HepG2 (cell line): ENCODE results near the gene RABGGTA. TPM values are rescaled to one million over a fixed set of nuclear protein-coding genes. Genes with fewer than 3 reads are reported as not detected.

Experiments
- KAT2B ChIP-seq: fragments of 150-350 bp; IDR thresholded peaks from 2 replicates; pipeline ENCODE4 v1.6.1; 2014; ENCODE audit warnings: low read depth, low read length, borderline replicate concordance
- NCOA2 ChIP-seq: sonication (generic); formaldehyde crosslinking; IDR thresholded peaks from 2 replicates; pipeline ENCODE4 v1.8.0; 2022; ENCODE audit warnings: inconsistent platforms
- REPIN1 ChIP-seq: sonication (generic); formaldehyde crosslinking; IDR thresholded peaks from 2 replicates; pipeline ENCODE4 v1.8.0; 2022; ENCODE audit warnings: missing genetic modification reagents, low read depth, mild to moderate bottlenecking, borderline replicate concordance
- SALL1 ChIP-seq: sonication (generic); formaldehyde crosslinking; IDR thresholded peaks from 2 replicates; pipeline ENCODE4 v1.8.0; 2022; ENCODE audit warnings: mild to moderate bottlenecking, missing genetic modification reagents
- SALL2 ChIP-seq: sonication (generic); formaldehyde crosslinking; IDR thresholded peaks from 2 replicates; pipeline ENCODE4 v1.8.1; 2023; ENCODE audit warnings: mild to moderate bottlenecking, missing genetic modification reagents, inconsistent platforms
- ZBTB42 ChIP-seq: sonication (generic); formaldehyde crosslinking; IDR thresholded peaks from 2 replicates; pipeline ENCODE4 v1.5.0; 2020; ENCODE audit warnings: mild to moderate bottlenecking, missing genetic modification reagents
- ZFP1 ChIP-seq: IDR thresholded peaks from 2 replicates; pipeline ENCODE4 v1.6.1; 2016
- ZFP90 ChIP-seq: sonication (generic); formaldehyde crosslinking; IDR thresholded peaks from 2 replicates; pipeline ENCODE4 v1.8.0; 2022; ENCODE audit warnings: missing genetic modification reagents, mild to moderate bottlenecking, inconsistent platforms, borderline replicate concordance
- ZFYVE20 ChIP-seq: sonication (generic); formaldehyde crosslinking; IDR thresholded peaks from 2 replicates; pipeline ENCODE4 v1.8.0; 2023; ENCODE audit warnings: low read depth, mild to moderate bottlenecking, moderate library complexity, missing genetic modification reagents, borderline replicate concordance
- ZNF317 ChIP-seq: sonication (generic); formaldehyde crosslinking; IDR thresholded peaks from 2 replicates; pipeline ENCODE4 v1.5.0; 2020; ENCODE audit warnings: mild to moderate bottlenecking, missing genetic modification reagents
- ZNF569 ChIP-seq: sonication (generic); formaldehyde crosslinking; IDR thresholded peaks from 2 replicates; pipeline ENCODE4 v1.5.0; 2020; ENCODE audit warnings: mild to moderate bottlenecking, missing genetic modification reagents, moderate library complexity, borderline replicate concordance
- ZNF766 ChIP-seq: sonication (generic); formaldehyde crosslinking; IDR thresholded peaks from 2 replicates; pipeline ENCODE4 v1.5.0; 2020; ENCODE audit warnings: missing genetic modification reagents, borderline replicate concordance
- polyA plus RNA-seq, 8 experiments: library from polyadenylated mRNA; depleted of rRNA in 3 of 8; stranded (reverse) in 7 of 8; unstranded in 1 of 8; fragments of >200 nt; fragmentation: Illumina TruSeq in 4 of 8; extraction: Trizol in 4 of 8; gene quantifications; 2 replicates each; pipeline versions ENCODE4 v1.2.1 to v1.2.3, GENCODE V29; 2011 to 2016; ENCODE audit warnings: low read depth in 4 of 8, missing spikeins in 1 of 8, mixed read lengths in 1 of 8; ENCODE audit not compliant: insufficient read depth in 1 of 8
- total RNA-seq, 5 experiments: library from RNA; depleted of rRNA; stranded (reverse); fragments of >200 nt; fragmentation: Illumina TruSeq; extraction: Trizol; gene quantifications; 2 replicates each; pipeline ENCODE4 v1.2.3, GENCODE V29; 2016; ENCODE audit warnings: low read depth in 1 of 5
- TF ChIP-seq, protein P1 (sequence below): sonication (generic); formaldehyde crosslinking; IDR thresholded peaks from 2 replicates; pipeline ENCODE4 v1.4.0; 2020; ENCODE audit warnings: mild to moderate bottlenecking, missing genetic modification reagents, borderline replicate concordance
- TF ChIP-seq, protein P2 (sequence below): sonication (generic); formaldehyde crosslinking; IDR thresholded peaks from 2 replicates; pipeline ENCODE4 v1.8.0; 2023; ENCODE audit warnings: mild to moderate bottlenecking, missing genetic modification reagents
- TF ChIP-seq, protein P3 (sequence below): sonication (generic); formaldehyde crosslinking; IDR thresholded peaks from 2 replicates; pipeline ENCODE4 v1.8.0; 2022; ENCODE audit warnings: mild to moderate bottlenecking, missing genetic modification reagents

Gene RABGGTA
- total and polyA plus RNA-seq, 2 of the 13 experiments (the other 11 are each of a cell fraction or from before 2014, with no cell fraction given): 57.9 to 90.8 TPM

DNA sequence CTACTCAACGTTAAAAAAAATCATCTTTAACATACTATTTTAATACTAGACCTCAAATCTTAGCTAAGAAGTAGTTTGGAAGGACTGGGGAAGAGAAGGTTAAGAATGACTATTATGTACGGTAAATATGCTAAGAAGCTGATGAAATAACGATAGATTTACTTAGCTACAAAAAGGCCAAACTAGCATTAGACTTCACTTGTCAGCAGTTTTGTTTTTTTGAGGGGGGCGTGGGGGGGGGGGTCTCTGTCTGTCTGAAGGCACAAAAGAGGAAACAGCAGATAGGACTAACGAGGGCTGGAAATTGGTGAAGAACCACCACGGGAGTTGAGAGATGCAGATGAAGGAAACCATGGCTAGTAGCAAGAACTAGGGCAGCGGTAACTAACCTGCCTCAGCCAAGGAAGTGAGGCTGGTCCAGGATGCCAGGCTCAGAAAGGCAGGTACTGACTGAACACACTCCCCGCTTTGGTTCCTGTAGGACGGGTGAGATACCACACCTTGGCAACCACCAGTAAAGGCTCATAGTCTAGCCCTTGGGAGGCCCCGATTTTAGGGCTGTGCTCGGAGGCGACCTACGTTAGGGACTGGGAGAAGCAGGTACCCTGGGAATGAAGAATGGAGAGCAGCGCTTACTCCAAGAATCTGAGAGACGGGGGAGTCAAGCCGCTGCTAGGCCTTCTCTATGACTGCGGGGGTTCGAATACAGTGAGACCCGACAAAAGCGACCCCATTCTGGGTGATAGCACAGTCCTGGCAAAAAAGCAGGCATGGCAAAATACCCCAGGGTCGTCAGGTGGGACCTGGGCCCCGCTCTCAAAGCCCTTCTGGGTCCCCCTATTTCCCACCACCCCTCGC is 39.9 kb downstream of the RABGGTA start (continued):
- TF ChIP-seq, protein P1, sequence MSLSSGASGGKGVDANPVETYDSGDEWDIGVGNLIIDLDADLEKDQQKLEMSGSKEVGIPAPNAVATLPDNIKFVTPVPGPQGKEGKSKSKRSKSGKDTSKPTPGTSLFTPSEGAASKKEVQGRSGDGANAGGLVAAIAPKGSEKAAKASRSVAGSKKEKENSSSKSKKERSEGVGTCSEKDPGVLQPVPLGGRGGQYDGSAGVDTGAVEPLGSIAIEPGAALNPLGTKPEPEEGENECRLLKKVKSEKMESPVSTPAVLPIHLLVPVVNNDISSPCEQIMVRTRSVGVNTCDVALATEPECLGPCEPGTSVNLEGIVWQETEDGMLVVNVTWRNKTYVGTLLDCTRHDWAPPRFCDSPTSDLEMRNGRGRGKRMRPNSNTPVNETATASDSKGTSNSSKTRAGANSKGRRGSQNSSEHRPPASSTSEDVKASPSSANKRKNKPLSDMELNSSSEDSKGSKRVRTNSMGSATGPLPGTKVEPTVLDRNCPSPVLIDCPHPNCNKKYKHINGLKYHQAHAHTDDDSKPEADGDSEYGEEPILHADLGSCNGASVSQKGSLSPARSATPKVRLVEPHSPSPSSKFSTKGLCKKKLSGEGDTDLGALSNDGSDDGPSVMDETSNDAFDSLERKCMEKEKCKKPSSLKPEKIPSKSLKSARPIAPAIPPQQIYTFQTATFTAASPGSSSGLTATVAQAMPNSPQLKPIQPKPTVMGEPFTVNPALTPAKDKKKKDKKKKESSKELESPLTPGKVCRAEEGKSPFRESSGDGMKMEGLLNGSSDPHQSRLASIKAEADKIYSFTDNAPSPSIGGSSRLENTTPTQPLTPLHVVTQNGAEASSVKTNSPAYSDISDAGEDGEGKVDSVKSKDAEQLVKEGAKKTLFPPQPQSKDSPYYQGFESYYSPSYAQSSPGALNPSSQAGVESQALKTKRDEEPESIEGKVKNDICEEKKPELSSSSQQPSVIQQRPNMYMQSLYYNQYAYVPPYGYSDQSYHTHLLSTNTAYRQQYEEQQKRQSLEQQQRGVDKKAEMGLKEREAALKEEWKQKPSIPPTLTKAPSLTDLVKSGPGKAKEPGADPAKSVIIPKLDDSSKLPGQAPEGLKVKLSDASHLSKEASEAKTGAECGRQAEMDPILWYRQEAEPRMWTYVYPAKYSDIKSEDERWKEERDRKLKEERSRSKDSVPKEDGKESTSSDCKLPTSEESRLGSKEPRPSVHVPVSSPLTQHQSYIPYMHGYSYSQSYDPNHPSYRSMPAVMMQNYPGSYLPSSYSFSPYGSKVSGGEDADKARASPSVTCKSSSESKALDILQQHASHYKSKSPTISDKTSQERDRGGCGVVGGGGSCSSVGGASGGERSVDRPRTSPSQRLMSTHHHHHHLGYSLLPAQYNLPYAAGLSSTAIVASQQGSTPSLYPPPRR (CRISPR knock-in tag): 0 out of 2 replicates have a peak, but pooled peaks have one; percentile 30
- TF ChIP-seq ZFP90 (peak; percentile 18; the same call in 1 of the 2 replicates), SALL2 (0 out of 2 replicates have a peak, but pooled peaks have one; percentile 44), ZNF317 (CRISPR knock-in tag) (no peak), ZFP1 (CRISPR knock-in tag) (peak; percentile 17; the same call in 1 of the 2 replicates), SALL1 (peak; percentile 33; the same call in 1 of the 2 replicates), REPIN1 (CRISPR knock-in tag) (peak; percentile 80; the same call in 1 of the 2 replicates), NCOA2 (CRISPR knock-in tag) (no peak), ZFYVE20 (CRISPR knock-in tag) (no peak), ZNF766 (CRISPR knock-in tag) (peak; percentile 82; the same call in 1 of the 2 replicates), ZNF569 (CRISPR knock-in tag) (0 out of 2 replicates have a peak, but pooled peaks have one; percentile 7), KAT2B (no peak), ZBTB42 (CRISPR knock-in tag) (0 out of 2 replicates have a peak, but pooled peaks have one; percentile 22)
- TF ChIP-seq, protein P2, sequence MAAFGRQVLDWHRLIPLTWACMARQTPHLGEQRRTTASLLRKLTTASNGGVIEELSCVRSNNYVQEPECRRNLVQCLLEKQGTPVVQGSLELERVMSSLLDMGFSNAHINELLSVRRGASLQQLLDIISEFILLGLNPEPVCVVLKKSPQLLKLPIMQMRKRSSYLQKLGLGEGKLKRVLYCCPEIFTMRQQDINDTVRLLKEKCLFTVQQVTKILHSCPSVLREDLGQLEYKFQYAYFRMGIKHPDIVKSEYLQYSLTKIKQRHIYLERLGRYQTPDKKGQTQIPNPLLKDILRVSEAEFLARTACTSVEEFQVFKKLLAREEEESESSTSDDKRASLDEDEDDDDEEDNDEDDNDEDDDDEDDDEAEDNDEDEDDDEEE (CRISPR knock-in tag): peak; percentile 63; the same call in 1 of the 2 replicates
- TF ChIP-seq, protein P3, sequence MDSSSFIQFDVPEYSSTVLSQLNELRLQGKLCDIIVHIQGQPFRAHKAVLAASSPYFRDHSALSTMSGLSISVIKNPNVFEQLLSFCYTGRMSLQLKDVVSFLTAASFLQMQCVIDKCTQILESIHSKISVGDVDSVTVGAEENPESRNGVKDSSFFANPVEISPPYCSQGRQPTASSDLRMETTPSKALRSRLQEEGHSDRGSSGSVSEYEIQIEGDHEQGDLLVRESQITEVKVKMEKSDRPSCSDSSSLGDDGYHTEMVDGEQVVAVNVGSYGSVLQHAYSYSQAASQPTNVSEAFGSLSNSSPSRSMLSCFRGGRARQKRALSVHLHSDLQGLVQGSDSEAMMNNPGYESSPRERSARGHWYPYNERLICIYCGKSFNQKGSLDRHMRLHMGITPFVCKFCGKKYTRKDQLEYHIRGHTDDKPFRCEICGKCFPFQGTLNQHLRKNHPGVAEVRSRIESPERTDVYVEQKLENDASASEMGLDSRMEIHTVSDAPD (CRISPR knock-in tag): peak; percentile 56; the same call in 1 of the 2 replicates
